Suppressor macrophage treated with lipopolysaccharide for 1 hour (primary cell): ENCODE results near the gene GLTP.
"Not testable (repeated sequence)": the region's sequence is repeated elsewhere in the genome, so short reads cannot be mapped to it uniquely, and the experiment has no call there.

Source experiments
- DNase-seq, 3 donors: peaks; one replicate each; pipeline ENCODE4 v3.0.0-alpha.2; 2020 to 2022

GLTP gene

DNA sequence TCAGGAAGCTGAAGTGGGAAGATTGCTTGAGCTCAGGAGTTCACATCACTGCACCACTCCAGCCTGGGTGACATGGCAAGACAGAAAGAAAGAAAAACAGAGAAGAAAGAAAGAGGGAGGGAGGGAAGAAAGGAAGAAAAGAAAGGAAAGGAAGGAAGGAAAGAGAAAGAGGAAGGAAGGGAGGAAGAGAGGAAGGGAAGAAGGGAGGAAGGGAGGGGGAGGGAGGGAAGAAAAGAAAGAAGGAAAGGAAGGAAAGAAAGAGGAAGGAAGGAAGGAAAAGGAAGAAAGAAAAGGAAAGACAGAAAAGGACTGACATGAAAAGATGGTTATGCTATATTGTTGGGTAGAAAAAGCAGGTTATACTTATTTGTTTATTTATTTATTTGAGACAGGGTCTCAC is 3.9 kb downstream of the GLTP start:
- DNase-seq: no peak

DNA sequence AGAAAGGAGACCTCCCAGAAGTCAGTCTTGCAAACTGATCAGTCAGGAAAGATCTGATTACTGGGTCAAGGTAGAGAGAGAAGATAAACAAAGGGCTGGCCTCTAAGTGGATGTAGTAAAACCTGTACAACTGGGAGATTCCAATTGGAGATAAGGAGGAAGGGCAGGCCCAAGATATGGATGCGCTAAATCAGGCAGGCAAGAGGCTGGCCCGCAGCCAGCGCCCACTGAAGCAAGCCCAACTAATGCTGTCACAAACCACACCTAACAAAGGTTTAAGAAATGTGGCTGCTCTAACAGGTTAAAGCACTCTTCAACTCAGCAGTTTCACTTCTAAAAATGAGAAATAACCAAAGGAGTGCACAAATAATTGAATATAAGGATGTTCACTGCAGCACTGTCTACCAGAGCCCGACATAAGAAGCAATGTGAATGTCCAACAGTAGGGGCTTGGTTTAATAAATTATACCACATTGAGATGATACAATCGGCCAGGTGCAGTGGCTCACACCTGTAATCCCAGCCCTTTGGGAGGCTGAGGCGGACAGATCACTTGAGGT is 4.7 kb downstream of the GLTP start:
- DNase-seq: no peak

DNA sequence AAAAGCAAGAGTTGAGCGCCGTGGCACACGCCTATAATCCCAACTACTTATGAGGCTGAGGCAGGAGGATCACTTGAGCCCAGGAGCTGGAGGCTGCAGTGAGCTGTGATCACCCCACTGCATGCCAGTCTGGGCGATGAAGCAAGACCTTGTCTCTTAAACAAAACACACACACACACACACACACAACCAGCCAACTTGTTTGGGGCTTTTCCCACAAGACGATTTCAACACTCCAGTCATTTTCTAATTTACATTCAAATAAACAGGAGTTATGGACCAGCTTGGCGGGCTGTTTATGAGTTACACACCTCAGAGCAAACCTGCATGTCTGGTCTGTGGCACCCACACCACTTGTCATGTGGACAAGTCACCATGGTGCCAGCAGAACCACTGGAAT is 6.7 kb downstream of the GLTP start:
- peak; percentile 25 to 49 (median 36) for DNase-seq

DNA sequence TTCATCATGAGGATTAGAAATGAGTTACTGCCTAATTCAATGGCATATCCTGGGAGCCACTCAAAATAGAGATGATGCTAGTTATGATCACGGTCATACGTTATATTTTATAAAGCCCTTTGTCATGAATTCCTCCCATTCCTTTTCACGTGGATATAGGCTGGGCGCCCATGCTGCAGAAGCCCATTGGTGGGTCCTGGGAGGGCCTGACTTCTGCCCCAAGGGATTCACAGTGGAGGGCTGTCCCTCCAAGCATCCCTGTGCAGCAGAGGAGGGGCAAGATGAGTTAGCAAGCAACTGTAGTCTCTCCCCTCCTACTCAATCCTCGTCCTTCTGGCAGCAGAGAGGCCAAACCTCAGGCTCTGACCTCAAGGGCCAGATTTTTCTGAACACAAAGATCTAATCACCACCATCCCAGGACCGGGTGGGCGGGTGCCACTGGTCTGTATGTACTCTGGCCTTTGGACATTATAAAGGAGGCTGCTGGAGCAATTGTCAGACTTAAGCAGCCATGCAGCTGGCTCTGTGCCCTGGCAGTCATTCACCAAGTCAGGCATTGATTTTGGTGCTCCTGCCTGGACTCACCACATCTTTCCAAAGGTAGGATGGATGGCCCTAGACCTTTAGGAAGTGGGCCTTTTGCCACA is 8.6 kb downstream of the GLTP start:
- DNase-seq: peak in 1 of 3 donors; percentile 14

DNA sequence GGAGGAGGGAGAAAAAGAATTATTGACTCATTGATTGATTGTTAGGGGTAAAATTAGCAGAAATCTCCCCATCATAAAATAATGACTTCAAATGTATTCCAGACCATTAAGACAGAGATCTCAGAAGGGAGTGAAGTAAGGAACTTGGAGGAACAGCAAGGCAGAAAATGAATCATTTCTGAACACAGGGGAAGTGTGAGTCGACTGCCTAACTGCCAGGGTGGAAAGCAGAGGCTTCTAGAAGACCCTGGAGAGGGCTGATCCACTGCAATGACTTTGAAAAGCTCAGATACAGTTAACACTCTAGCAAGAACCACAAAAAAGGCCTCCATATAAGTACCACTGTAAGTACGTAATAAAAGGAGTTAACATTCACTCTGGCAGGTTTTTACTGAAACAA is 9.7 kb downstream of the GLTP start:
- peak; percentile 52 to 61 (median 58) for DNase-seq

DNA sequence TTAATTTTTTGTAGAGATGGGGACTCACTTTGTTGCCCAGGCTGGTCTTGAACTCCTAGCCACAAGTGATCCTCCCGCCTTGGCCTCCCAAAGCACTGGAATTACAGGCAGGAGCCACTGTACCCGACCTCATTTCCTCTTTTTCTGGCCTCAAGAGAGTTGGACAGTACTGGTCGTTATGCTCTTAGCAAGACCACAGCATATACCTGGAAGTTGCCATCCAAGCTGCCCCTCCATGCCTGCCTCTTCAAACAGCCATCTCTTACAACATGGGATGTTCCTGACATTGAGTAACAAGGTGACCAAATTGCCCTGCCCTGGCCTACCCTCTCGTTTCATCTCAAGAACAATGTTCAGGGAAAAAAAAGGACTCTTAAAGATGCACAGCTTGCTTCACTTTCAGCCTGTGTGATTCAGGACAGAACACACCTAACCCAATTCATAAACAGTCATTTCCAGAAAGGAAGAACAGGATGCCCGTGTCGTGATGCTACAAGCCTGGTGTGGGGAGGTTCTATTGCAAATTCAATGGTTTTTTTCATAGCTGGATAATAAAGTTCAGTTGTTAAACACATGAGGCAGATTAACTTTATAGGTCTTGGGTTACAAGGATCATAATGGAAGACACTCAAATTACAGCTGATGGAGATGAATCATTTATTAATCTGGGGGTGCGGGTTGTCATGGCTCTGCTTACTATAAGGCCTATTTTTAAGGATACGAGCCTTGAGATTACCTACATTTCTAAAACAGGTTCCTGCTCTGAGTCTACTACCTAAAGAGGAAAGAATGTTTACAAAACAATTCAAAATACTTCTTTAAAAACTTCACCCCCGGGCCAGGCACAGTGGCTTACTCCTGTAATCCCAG is 11.9 kb downstream of the GLTP start:
- no peak for DNase-seq

DNA sequence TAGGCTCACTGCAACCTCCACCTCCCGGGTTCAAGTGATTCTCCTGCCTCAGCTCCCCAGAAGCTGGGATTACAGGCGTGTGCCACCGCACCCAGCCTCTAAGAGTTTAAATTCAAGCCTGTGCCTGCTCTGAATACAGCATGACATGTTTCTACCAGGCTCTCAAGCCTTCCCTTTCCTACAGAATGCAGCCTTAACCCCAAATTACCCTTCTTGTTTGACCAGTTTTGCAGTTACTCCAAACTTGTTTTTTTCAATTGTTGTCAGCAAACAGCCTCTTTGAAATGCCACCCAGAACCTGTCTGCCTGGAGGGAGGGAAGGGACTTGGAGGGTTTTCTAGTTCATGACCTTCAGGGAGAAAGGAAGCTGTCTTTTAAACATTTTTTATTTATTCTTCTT is 15.4 kb downstream of the GLTP start:
- no peak for DNase-seq

DNA sequence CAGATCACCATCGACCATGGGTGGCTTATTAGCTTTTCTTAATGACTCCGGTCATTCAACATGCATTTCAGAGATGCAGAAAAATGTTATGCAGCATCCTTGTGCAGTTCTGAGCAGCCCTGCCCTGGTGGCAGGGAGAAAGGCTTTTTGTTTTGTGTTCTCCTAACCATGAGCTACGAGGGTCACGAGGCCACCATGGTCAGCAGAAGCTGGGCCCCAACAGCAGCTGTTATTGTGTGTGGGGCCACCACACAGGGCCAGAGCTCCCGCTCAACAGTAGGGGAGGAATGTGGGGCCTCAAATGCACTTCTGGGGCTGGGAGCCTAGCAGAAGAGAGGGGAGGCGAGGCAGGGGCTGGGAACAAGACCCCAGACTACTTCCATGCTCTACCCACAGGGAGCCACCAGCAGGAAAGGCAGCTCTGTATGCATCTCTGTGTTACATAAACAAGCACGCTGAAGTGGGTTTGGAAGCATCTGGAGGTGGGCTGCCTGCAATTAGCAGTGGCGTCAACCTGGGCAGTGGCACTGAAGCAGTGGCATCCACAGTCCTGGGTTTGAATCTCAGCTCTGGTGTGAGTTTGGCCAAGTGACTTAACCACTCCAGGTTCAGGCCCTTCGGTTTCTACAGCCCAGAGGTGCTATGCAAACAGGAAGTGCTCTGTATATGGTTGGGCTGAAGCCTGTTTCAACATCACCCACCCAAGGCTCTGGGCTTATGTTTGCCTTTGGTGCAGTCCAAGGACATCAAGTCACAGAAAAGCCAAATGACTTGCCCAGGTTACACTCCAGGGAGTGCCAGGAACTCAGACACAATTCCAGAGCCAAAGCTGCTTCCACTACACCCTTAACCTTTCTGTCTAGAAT is 16.3 kb downstream of the GLTP start:
- no peak for DNase-seq

DNA sequence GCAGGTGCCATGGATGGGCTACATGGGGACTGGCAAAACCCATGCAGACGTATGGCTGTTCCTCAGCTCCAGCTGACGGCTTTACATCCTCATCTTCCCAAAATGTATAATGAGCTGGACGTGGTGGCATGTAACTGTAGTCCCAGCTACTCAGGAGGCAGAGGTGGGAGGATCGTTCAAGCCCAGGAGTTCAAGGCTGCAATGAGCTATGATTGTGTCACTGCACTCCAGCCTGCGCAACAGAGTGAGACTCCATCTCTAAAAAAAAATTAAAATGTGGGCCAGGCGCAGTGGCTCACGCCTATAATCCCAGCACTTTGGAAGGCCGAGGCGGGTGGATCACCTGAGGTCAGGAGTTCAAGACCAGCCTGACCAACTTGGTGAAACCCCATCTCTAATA is 17.9 kb downstream of the GLTP start:
- not testable (repeated sequence) for DNase-seq

DNA sequence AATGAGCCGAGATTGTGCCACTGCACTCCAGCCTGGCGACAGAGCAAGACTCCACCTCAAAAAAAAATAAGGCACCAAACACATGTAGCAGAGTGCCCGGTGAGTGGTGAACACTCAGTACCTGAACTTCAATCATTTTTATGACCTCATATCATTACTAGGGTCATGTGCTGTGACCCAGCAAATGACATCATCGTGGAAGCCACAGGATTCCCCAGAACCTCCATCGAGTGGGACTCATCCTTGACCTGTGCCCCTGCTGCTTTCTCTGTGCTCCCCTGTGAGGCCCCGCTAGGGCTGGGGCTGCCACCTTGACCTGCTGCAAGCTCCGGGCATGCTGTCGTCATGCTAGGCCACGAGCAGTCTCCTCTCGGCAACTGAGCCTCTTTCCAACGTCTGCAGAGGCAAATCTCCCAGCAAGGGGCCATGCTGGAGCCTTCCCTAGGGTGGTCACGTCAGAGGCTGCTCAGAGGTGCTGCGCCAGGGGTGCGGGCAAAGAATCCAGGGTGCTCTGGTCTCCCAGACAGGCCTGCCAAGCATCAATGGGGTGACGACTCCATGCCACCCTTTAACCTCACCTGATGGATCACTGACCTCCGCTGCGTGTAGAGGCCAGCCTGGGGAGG is 18.5 kb downstream of the GLTP start:
- DNase-seq: peak in 1 of 3 donors; percentile 27

DNA sequence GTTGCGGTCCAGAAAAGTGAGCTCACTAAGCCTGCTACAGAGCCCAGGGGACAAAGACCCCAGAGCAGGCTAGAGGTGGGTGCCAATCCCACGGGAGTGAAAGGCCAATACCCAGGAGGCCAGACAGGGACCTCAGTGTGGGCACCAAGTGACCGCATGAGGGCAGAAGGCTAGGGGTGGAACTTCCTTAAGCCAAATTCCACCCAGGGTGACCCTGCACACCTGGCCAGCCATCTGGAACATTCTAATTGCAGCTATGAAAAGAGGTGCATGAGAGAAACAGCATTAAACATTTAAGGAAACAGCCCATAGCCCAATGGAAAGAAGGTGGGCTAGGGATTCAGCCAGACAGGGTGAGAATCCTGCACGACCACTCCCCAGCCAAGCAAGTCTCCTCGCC is 19.4 kb downstream of the GLTP start:
- no peak for DNase-seq

DNA sequence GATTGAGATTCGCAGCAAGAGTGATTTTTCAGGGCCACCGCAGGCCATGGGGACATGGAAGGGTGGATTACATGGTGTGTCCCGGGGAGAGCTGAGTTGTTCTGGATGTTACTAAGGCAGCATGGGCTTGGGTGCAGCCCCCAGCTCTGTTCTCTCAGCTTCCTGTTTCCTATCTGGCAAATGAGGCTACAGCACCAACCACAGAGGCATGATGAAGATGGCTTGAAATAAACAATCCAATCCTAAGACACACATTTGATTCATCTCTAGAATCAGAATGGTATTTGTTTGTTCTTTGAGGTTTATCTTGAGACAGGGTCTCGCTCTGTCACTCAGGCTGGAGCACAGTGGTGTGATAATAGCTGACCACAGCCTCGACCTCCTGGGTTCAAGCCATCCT is 21.6 kb downstream of the GLTP start:
- DNase-seq: no peak

DNA sequence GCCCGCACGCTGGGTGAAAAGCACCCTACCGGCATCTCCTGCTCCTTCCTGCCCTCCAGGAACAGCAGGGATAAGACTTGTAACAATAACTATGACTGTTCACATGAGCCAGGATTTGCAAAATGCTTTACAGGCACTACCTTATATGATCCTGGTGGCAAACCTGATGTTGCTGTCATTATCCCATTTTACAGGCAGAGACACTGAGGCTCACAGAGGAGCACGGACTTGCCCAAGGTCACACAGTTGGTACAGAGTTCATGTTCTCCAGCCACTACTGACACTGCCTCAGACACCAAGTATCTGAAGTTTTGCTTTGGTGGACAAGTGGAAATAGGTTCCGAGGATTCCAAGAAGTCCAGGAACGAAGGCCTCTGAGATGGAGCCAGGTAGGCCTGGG is 22.6 kb downstream of the GLTP start:
- DNase-seq: no peak

DNA sequence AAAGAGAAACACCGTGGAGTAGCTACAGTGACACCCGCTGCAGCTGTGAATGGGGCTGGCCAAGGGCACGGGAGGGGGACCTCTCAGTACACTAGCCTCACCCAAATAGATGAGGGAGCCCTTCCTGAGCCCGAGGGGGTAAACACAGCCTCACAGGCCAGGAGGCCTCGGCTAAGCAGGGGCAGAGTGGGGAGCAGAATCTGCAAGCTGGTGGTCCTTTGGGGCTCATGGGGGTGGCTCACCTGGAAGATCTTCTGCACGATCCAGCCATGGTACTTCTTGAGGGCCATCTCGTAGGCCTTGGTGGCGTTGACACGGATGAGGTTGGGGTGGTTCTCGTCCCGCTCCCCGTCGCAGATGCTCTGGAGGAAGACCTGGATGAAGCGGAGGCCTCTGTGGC is 25.0 kb downstream of the GLTP start:
- no peak for DNase-seq

DNA sequence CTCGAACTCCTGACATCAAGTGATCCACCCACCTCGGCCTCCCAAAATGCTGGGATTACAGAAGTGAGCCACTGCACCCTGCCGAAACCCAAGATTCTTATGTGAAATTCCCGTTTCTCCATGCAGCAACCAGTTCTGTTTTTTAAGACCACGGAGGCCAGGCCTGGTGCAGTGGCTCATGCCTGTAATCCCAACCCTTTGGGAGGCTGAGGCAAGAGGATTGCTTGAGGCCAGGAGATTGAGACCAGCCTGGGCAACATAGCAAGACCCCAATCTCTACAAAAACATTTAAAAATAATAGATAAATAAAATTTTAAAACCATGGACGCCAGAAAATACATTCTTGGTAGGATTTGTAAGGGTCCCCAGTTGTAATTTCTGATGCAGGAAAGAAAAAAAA is 29.8 kb downstream of the GLTP start:
- DNase-seq: not testable (repeated sequence)

DNA sequence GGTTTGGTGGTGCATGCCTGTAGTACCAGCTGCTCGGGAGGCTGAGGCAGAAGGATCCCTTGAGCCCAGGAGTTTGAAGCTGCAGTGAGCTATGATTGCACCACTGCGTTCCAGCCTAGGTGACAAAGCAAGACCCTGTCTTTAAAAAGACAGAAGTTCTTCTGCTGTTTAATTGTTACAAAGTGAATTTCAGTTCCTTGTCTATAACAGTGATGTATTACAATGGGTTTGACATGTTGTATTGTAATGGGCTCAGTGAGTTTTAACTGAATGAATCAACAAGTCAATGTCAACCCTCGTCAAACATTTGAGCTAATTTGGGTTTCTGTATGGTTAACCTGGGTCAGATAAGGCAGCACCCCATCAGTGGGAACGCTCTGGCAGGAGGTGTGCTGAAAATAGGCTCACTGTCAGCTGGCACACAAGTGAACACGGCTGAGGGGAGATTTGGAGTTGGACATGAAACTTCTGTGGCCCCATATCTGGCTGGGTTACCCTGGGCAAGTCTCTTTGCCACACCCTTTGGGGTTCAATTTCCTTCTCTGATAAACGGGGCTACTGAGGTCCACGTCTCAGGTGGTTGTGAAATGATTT is 33.1 kb downstream of the GLTP start:
- peak in 1 of 3 donors; percentile 24 for DNase-seq

DNA sequence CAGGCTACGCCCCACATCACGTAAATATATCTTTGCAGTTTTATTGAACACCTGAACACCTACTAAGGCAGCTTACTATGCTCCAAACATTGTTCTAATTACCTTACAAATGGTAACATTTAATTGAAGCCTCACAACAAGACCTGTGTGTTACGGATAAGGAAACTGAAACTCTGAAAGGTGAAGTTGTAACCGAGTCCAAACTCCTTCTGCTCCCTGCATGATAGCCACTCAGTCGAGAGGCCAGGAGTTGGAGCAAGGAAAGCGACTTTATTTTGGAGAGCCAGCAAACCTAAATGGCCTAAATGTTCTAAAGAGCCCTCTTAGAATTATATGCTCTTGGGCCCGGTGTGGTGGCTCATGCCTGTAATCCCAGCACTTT is 34.5 kb downstream of the GLTP start:
- DNase-seq: no peak

DNA sequence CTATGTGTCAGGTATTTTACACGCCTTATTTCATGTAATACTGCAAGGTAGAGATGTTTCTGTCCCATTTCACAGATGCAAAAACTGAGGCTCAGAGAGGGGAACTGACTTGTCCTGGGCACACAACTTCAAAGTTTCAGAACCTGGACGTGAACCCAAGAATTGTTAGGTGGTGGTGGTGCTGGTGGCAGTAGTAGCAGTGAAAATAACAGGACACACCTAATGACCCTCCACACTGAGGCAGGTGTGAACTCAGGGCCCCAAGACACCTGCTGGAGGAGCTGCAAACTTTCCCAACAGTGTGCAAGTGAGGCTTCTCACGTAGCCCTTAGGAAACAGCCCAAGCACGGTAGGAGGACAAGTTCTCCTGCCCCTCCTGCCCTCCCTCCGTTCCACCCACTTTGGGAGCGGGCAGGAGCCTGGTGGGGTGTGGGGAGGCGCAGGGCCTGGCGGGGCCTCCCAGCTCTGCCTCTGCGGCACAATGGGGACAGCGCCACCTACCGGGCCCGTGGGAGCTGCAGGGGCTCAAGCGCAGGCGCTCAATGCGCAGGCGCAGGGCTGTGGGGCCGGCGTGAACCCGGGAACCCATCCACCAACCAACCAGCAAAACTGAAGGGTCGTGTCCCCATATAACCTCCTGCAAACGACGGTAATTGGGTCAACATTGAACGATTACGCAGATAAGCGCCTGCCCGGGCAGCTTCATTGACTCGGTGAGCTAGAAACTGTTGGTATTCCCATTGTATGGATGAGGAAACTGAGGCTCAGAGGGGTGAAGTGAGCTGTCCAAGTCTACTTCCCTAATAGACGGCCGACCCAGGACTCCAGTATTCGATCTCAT is 35.1 kb downstream of the GLTP start:
- peak; percentile 89 to 96 (median 94) for DNase-seq

DNA sequence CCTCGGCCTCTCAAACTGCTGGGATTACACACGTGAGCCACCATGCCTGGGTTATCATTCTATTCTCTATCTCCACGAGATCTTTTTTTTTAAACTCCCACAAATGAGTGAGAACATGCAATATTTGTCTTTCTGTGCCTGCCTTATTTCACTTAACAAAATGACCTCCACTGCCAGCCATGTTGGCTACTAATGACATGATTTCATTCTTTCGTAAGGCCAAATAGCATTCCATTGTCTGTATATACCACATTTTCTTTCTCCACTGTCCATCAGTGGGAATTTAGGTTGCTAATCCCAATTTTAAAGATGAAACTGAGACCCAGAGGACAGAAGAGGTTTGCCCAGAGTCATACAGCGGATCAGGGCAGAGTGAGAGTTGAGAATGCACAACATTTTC is 36.2 kb downstream of the GLTP start:
- no peak for DNase-seq

DNA sequence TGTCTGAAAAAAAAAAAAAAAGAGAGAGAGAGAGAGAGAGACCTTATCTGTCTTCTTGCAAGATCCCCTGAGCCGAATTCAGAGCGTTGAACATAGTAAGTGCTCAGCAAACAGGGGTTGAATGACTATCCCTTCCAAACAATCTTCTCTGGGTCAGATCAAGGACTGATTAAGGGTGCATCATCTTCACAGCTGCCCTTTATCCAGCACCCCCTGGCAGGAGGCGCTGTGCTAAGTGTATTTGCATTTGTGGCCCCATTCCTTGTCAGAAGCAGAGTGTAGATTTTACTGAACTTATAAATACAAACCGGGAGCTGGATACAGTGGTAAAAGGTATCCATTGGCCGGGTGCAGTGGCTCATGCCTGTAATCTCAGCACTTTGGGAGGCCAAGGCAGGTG is 38.3 kb downstream of the GLTP start:
- DNase-seq: no peak

DNA sequence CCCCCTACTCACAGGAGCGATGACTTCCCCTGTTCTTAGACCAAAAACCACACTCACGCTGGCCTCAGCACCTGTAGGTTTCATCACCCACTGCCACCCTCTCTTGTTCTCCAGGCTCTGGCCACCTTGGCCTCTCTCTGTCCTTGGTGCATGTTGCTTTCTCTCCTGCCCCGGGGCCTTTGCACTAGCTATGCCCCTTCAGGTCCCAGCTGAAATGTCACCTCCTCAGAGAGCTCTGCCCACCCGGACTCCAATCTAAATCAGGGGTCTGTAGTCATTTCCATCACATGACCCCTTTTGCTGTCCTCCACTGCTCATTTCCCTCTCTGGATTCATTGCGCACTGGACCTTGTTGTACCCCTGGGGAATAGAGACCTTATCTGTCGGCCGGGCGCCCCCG is 39.0 kb downstream of the GLTP start:
- no peak for DNase-seq
